ENCODE measurements around the gene TMEM165. TPM values are rescaled to one million over a fixed set of nuclear protein-coding genes. Genes with fewer than 3 reads are reported as not detected.

Gene TMEM165
- total RNA-seq, 2 experiments from 2014 or later: 77.2 to 82.2 TPM

- no peak for DNase-seq
- Mint-ChIP-seq H3K27ac (no peak overlapping the region), H3K27me3 (no peaks in the 10 kb centered on the region), H3K4me1 (peaks cover 7% of the 10 kb centered on the region), H3K9me3 (ENCODE audit: low read depth) (no peaks in the 10 kb centered on the region), H3K36me3 (no peaks in the 10 kb centered on the region), H3K4me3 (no peak overlapping the region)
- ATAC-seq: no peak
- CTCF ChIA-PET: no interaction called here
These were observed 16.9 kb upstream of the TMEM165 start for GRCh38 chr4:55378617-55379467.

GRCh38 chr4:55380576-55380975 is 15.2 kb upstream of the TMEM165 start:
- no peak for DNase-seq
- no peaks in the 10 kb centered on the region for H3K27me3 Mint-ChIP-seq
- peaks cover 11% of the 10 kb centered on the region for H3K4me1 Mint-ChIP-seq
- no peaks in the 10 kb centered on the region for H3K36me3 Mint-ChIP-seq
- H3K27ac Mint-ChIP-seq: no peak overlapping the region
- CTCF ChIA-PET: no interaction called here
- H3K4me3 Mint-ChIP-seq: no peak overlapping the region
- no peak for ATAC-seq
- H3K9me3 Mint-ChIP-seq (ENCODE audit: low read depth): no peaks in the 10 kb centered on the region

- no peaks in the 10 kb centered on the region for H3K36me3 Mint-ChIP-seq
- DNase-seq (no peak), ATAC-seq (no peak)
- H3K9me3 Mint-ChIP-seq (ENCODE audit: low read depth): no peaks in the 10 kb centered on the region
- CTCF ChIA-PET: no interaction called here
- H3K4me3 Mint-ChIP-seq: no peak overlapping the region
- H3K4me1 Mint-ChIP-seq: peaks cover 16% of the 10 kb centered on the region
- H3K27me3 Mint-ChIP-seq: no peaks in the 10 kb centered on the region
- H3K27ac Mint-ChIP-seq: no peak overlapping the region
These were observed 14.3 kb upstream of the TMEM165 start for GRCh38 chr4:55381502-55381901.

- Mint-ChIP-seq H3K27ac (no peak overlapping the region), H3K27me3 (no peaks in the 10 kb centered on the region), H3K9me3 (ENCODE audit: low read depth) (no peaks in the 10 kb centered on the region), H3K4me3 (no peak overlapping the region), H3K36me3 (no peaks in the 10 kb centered on the region), H3K4me1 (peaks cover 16% of the 10 kb centered on the region)
- CTCF ChIA-PET: no interaction called here
- no peak for DNase-seq
- no peak for ATAC-seq
These were observed 13.2 kb upstream of the TMEM165 start for GRCh38 chr4:55382488-55383003.

- Mint-ChIP-seq H3K4me1 (peaks cover 16% of the 10 kb centered on the region), H3K27me3 (peaks cover 1% of the 10 kb centered on the region), H3K9me3 (ENCODE audit: low read depth) (no peaks in the 10 kb centered on the region), H3K27ac (no peak overlapping the region), H3K4me3 (no peak overlapping the region), H3K36me3 (no peaks in the 10 kb centered on the region)
- DNase-seq (no peak), ATAC-seq (peak; percentile 27)
- CTCF ChIA-PET: interaction anchor here (1.1 kb wide), 1 partner anchor 10 kb away, joined by 5 read pairs; the partner anchor contains the start of gene TMEM165
These were observed 10.5 kb upstream of the TMEM165 start for GRCh38 chr4:55385201-55385649.

GRCh38 chr4:55386073-55386472 is 9.7 kb upstream of the TMEM165 start:
- no peak overlapping the region for H3K27ac Mint-ChIP-seq
- DNase-seq: no peak
- H3K27me3 Mint-ChIP-seq: peaks cover 3% of the 10 kb centered on the region
- CTCF ChIA-PET: interaction anchor here (1.0 kb wide), 1 partner anchor 40 kb away, joined by 3 read pairs; the partner anchor contains the start of gene SRD5A3
- ATAC-seq: peak; percentile 39
- peaks cover 16% of the 10 kb centered on the region for H3K4me1 Mint-ChIP-seq
- H3K9me3 Mint-ChIP-seq (ENCODE audit: low read depth): no peaks in the 10 kb centered on the region
- no peaks in the 10 kb centered on the region for H3K36me3 Mint-ChIP-seq
- H3K4me3 Mint-ChIP-seq: no peak overlapping the region

- ATAC-seq: no peak
- CTCF ChIA-PET: no interaction called here
These were observed 8.9 kb upstream of the TMEM165 start for GRCh38 chr4:55386840-55387239.

GRCh38 chr4:55393461-55394320 is 2.1 kb upstream of the TMEM165 start:
- no peak for DNase-seq
- CTCF ChIA-PET: interaction anchor here (1.3 to 5.4 kb wide), 2 partner anchors 34 to 46 kb away, joined by 3 to 41 read pairs; partner anchors contain the start of gene SRD5A3

More at GRCh38 chr4:55386840-55387239, 8.9 kb upstream of the TMEM165 start:
- no peaks in the 10 kb centered on the region for H3K9me3 Mint-ChIP-seq (ENCODE audit: low read depth)
- DNase-seq: no peak
- H3K27me3 Mint-ChIP-seq: peaks cover 3% of the 10 kb centered on the region
- H3K4me3 Mint-ChIP-seq: no peak overlapping the region
- no peak overlapping the region for H3K27ac Mint-ChIP-seq
- peaks cover 13% of the 10 kb centered on the region for H3K4me1 Mint-ChIP-seq
- no peaks in the 10 kb centered on the region for H3K36me3 Mint-ChIP-seq

GRCh38 chr4:55395218-55395528 is 584 bp upstream of the TMEM165 start:
- Mint-ChIP-seq H3K4me1 (peaks cover 33% of the 10 kb centered on the region), H3K27ac (peak overlapping the region; percentile 93), H3K9me3 (ENCODE audit: low read depth) (no peaks in the 10 kb centered on the region), H3K36me3 (peaks cover 23% of the 10 kb centered on the region), H3K4me3 (peak overlapping the region; percentile 94), H3K27me3 (peaks cover 3% of the 10 kb centered on the region)
- ATAC-seq (no peak), DNase-seq (no peak)
- CTCF ChIA-PET: interaction anchor here (0.6 to 5.4 kb wide), 7 partner anchors 10 to 151 kb away, joined by 3 to 41 read pairs (median 4); partner anchors contain the start of genes CLOCK and SRD5A3

More at GRCh38 chr4:55393461-55394320, 2.1 kb upstream of the TMEM165 start:
- H3K4me3 Mint-ChIP-seq: no peak overlapping the region
- H3K4me1 Mint-ChIP-seq: peaks cover 25% of the 10 kb centered on the region
- peaks cover 3% of the 10 kb centered on the region for H3K27me3 Mint-ChIP-seq
- H3K9me3 Mint-ChIP-seq (ENCODE audit: low read depth): no peaks in the 10 kb centered on the region
- peaks cover 17% of the 10 kb centered on the region for H3K36me3 Mint-ChIP-seq
- ATAC-seq: no peak
- no peak overlapping the region for H3K27ac Mint-ChIP-seq

- Mint-ChIP-seq H3K4me1 (peaks cover 44% of the 10 kb centered on the region), H3K27me3 (no peaks in the 10 kb centered on the region), H3K27ac (peak overlapping the region; percentile 82), H3K9me3 (ENCODE audit: low read depth) (no peaks in the 10 kb centered on the region), H3K36me3 (peaks cover 31% of the 10 kb centered on the region), H3K4me3 (peak overlapping the region; percentile 94)
- peak; percentile 45 for DNase-seq
- CTCF ChIA-PET: interaction anchor here (1.1 to 5.4 kb wide), 4 partner anchors 9 to 149 kb away, joined by 4 to 41 read pairs (median 6); partner anchors contain the start of genes CLOCK and SRD5A3
- ATAC-seq: peak; percentile 20
These were observed 760 bp downstream of the TMEM165 start for GRCh38 chr4:55396308-55397125.

GRCh38 chr4:55397126-55397436 is 1.3 kb downstream of the TMEM165 start:
- Mint-ChIP-seq H3K27me3 (no peaks in the 10 kb centered on the region), H3K4me3 (peak overlapping the region; percentile 94), H3K36me3 (peaks cover 31% of the 10 kb centered on the region), H3K9me3 (ENCODE audit: low read depth) (no peaks in the 10 kb centered on the region), H3K27ac (peak overlapping the region; percentile 82), H3K4me1 (peaks cover 45% of the 10 kb centered on the region)
- ATAC-seq (no peak), DNase-seq (no peak)
- CTCF ChIA-PET: interaction anchor here (1.4 to 5.4 kb wide), 2 partner anchors 8 to 50 kb away, joined by 6 to 41 read pairs; partner anchors contain the start of gene SRD5A3

GRCh38 chr4:55397520-55398321 is 2.0 kb downstream of the TMEM165 start:
- H3K27ac Mint-ChIP-seq: peak overlapping the region; percentile 82
- CTCF ChIA-PET: no interaction called here

More at GRCh38 chr4:55397520-55398321, 2.0 kb downstream of the TMEM165 start:
- Mint-ChIP-seq H3K27me3 (no peaks in the 10 kb centered on the region), H3K4me1 (peaks cover 45% of the 10 kb centered on the region), H3K36me3 (peaks cover 31% of the 10 kb centered on the region), H3K4me3 (peak overlapping the region; percentile 94), H3K9me3 (ENCODE audit: low read depth) (no peaks in the 10 kb centered on the region)
- ATAC-seq (no peak), DNase-seq (no peak)
